Measurements from ENCODE around the gene MRPL48. TPM values are rescaled to one million over a fixed set of nuclear protein-coding genes. Genes with fewer than 3 reads are reported as not detected.
"Not testable (repeated sequence)": the region's sequence is repeated elsewhere in the genome, so short reads cannot be mapped to it uniquely, and the experiment has no call there.

Gene MRPL48
- total RNA-seq = 58.3 and 64.2 TPM in 2 replicates

- intact Hi-C loops (cut with micrococcal nuclease) = loop anchor here (1.0 to 10.0 kb wide), 6 partner anchors 9 to 1683 kb away; partner anchors contain the start of genes COA4, FAM168A, LAMTOR1 and PAAF1
Measured at GRCh38 chr11:73787643-73788558, at the start of gene MRPL48. MRPL48 (plus strand) TSS chr11:73787874; CDS start chr11:73787972, 98 bp downstream.

DNA sequence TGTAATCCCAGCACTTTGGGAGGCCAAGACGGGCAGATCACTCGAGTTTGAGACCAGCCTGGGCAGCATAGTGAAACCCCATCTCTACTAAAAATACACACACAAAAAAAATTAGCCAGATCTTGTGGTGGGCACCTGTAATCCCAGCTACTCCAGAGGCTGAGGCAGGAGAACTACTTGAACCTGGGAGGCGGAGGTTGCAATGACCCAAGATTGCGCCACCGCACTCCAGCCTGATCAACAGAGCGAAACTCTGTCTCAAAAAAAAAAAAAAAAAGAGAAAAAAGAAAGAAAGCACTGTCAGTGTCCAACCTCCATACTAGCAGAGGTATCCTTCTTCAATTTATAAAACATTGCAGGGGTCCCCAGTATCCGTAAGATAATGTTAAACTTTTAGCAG lies 44.6 kb upstream of the MRPL48 start:
- intact Hi-C loops (cut with micrococcal nuclease) = no loop called here

GRCh38 chr11:73746701-73747100 lies 41.0 kb upstream of the MRPL48 start:
- intact Hi-C loops (cut with micrococcal nuclease) = no loop called here

GRCh38 chr11:73747762-73748161 lies 39.9 kb upstream of the MRPL48 start:
- intact Hi-C loops (cut with micrococcal nuclease) = no loop called here

DNA sequence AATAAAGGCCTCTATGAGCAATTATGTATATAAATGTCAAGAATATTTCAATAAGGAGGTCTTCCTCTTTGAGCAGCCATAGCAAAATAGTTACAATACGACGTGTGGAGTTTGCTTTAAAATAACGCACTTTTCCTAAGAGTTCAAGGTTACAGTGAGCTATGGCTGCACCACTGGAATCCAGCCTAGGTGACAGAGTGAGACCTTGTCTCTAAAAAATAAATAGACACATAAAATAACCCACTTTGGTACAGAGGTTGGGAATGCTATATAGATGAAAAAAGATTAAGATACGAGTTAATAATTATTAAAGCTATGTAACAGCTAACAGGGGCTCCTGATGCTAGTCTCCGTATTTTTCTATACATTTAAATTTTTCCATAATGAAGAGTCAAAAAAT lies 39.4 kb upstream of the MRPL48 start:
- intact Hi-C loops (cut with micrococcal nuclease) = no loop called here

DNA sequence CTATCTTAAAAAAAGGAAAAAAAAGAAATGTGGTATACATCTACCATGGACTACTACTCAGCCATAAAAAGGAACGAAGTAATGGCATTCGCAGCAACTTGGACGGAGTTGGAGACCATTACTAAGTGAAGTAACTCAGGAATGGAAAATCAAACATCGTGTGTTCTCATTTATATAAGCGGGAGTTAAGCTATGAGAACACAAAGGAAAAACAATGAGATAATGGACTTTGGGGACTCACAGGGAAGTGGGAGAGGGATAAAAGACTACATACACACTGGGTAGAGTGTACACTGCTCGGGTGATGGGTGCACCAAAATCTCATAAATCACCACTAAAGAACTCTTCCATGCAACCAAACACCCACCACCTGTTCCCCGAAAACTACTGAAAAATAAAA lies 38.6 kb upstream of the MRPL48 start:
- intact Hi-C loops (cut with micrococcal nuclease) = no loop called here

DNA sequence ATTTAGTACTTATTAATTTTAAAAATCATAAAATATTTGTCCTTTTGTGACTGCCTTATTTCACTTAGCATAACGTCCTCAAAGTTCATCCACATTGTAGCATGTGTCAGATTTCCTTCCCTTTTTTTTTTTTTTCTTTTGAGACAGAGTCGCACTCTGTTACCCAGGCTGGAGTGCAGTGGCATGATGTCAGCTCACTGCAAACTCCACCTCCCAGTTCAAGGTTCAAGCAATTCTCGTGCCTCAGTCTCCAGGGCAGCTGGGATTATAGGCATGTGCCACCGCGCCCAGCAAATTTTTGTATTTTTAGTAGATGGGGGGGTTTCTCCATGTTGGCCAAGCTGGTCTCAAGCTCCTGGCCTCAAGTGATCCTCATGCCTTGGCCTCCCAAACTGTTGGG lies 37.4 kb upstream of the MRPL48 start:
- intact Hi-C loops (cut with micrococcal nuclease) = no loop called here

GRCh38 chr11:73750862-73751261 lies 36.8 kb upstream of the MRPL48 start:
- intact Hi-C loops (cut with micrococcal nuclease) = not testable (repeated sequence)

DNA sequence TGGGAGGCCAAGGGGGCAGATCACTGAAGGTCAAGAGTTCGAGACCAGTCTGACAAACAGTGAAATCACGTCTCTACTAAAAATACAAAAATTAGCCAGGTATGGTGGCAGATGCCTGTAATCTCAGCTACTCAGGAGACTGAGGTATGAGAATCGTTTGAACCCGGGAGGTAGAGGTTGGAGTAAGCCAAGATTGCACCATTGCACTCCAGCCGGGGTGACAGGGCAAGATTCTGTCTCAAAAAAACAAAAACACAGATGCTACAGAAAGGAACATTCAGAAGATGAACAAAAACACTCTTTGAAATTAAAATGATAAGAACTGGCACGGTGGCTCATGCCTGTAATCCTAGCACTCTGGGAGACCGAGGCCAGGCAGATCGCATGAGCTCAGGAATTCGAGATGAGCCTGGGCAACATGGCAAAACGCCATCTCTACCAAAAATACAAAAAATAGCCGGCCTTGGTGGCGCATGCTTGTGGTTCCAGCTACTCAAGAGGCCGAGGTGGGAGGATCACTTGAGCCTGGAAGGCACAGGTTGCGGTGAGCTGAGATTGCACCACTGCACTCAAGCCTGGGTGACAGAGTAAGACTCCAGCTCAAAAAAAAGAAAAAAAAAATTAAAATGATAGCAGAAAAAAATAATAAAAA lies 35.3 kb upstream of the MRPL48 start:
- intact Hi-C loops (cut with micrococcal nuclease) = no loop called here

- intact Hi-C loops (cut with micrococcal nuclease) = no loop called here
Measured at GRCh38 chr11:73752903-73753302, 34.8 kb upstream of the MRPL48 start.

DNA sequence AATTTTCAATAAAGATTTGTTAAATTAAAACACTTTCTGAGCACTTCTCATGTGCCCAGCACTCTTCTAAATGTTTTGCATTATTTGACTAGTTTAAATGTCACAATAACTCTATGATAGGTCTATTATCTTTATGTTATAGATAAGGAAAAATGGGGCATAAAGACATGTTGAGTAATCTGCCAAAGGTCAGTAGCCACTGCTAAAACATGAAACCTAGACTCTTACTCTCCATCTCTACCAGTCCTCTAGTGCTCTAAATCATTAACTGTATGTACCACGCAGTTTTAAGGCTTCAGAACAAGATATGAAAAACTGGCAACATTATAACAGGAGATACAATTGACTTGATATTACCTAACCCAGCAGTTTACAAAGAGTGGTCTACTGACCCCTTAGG lies 33.7 kb upstream of the MRPL48 start:
- intact Hi-C loops (cut with micrococcal nuclease) = no loop called here

DNA sequence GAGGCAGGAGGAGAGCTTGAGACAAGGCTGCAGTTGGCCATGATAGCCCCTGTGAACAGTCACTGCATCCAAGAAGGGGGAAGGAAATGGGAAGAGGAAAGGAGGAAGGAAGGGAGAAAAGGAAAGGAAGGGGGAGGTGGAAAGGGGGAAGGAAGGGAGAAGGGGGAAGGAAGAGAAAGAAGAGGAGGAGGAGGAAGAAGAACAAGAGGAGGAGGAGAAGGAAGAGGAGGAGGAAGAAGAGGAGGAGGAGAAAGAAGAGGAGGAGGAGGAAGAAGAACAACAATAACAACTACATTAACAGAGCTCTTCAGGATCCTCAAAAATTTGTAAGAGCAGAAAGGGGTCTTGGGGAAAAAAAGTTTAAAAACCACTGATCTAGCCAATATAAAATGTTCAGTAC lies 32.0 kb upstream of the MRPL48 start:
- intact Hi-C loops (cut with micrococcal nuclease) = no loop called here

DNA sequence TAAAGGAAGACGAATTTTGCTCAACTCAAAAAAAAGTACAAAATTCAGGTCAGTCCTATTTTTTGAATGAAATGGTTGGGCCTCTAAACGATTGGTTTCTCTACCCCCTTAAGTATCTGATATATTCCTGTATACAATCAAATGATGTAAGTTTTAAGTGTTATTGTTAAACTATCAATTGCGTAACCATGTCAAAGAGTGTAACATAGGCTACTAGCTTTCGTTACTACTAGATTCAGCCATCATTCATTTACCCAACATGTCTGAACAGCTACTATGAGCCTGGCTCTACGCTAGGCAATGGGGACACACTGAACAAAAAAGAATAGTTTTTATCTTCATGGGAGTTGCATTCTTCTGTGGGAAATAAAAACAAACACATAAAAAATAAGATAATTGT lies 30.1 kb upstream of the MRPL48 start:
- intact Hi-C loops (cut with micrococcal nuclease) = no loop called here

- intact Hi-C loops (cut with micrococcal nuclease) = no loop called here
Measured at GRCh38 chr11:73758451-73758850, 29.2 kb upstream of the MRPL48 start.

- intact Hi-C loops (cut with micrococcal nuclease) = loop anchor here (5.0 kb wide), 1 partner anchor 223 kb away; the partner anchor contains the start of gene UCP2
Measured at GRCh38 chr11:73759610-73760134, 28.0 kb upstream of the MRPL48 start.

GRCh38 chr11:73760135-73760678 lies 27.5 kb upstream of the MRPL48 start:
- intact Hi-C loops (cut with micrococcal nuclease) = loop anchor here (5.0 kb wide), 1 partner anchor 222 kb away; the partner anchor contains the start of gene UCP2

DNA sequence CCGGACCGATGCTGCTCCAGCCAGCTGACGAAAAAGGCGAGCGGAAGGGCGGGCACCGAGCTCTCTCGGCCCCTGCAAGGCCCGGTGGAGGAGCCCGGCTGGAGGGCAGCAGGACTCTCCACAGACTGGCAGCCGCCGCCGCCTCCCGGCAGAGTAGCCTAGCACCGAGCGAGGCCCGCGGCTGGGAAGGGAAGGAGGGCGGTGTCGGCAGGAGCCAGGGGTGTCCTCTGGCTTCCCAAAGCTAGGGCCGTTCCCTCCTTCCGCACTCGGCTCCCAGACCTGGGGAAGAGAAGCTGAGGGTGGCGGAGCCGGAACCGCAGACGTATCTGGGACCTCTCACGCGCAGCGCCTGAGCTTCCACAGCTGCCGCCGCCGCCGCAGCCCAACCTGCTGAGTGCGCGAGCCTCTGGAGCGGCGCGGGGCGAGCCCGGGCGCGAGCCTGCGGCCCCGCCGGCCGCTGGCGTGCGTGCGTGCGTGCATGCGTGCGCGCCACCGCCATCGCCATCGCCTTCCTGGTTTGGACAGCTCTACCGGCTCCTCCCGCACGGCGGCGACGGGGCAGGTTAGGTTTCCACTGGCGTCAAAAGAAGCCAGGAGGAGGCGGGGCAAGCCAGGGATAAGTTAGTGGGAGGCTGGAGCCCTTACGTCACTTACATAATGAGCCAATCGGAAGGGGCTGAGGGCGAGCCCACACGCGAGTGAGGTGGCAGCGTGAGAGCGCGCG lies 26.8 kb upstream of the MRPL48 start, which contains the start of gene RAB6A:
RAB6A (minus strand) TSS at position 396 of the 724 bp plus-strand sequence. CDS start 439 bp downstream, outside the sequence.
- intact Hi-C loops (cut with micrococcal nuclease) = loop anchor here (1.0 to 5.0 kb wide), 6 partner anchors 18 to 410 kb away; partner anchors contain the start of genes C2CD3, COA4, FAM168A and PAAF1

DNA sequence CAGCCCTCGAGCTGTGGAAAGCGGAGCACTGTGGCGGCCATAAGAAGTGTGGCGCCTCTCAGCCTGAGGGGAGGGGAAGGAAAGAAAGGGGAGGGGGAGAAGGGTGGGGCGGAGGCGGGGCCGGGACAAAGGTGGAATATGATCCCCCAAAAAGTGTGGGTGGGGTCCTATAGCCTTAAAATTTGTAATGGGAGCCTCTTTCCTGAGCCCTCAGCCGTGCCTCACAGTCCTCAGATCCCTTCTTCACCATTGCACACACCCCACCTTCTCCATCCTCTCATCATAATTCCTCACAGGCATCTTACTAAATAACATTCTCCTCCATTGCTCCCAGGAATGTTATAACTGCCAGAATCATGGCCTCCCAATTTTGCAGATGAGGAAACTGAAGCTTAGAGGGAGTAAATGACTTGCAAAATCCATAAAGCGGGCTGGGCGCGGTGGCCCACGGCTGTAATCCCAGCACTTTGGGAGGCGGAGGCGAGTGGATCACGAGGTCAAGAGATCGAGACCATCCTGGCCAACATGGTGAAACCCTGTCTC lies 26.2 kb upstream of the MRPL48 start:
- intact Hi-C loops (cut with micrococcal nuclease) = loop anchor here (1.0 to 5.0 kb wide), 6 partner anchors 18 to 410 kb away; partner anchors contain the start of genes C2CD3, COA4, FAM168A and PAAF1

DNA sequence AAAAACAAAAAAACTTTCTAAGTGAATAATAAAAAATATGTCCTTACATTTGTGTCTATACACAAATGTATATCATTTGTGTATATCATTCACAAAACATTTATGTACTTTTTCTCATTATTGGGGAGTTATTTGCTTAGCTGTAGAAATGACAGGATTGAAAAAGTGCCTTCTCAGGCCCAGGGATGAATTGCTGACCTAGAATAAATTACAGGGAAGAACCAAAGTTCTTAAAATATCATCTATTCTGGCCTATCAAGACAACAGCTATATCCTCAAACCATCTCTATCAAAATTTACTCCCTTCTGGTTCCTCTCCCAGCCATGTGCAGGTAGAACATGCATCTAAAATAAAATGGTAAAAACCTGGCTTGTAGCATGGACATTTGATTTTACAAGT lies 24.9 kb upstream of the MRPL48 start:
- intact Hi-C loops (cut with micrococcal nuclease) = loop anchor here (5.0 kb wide), 1 partner anchor 220 kb away; the partner anchor contains the start of gene UCP2

DNA sequence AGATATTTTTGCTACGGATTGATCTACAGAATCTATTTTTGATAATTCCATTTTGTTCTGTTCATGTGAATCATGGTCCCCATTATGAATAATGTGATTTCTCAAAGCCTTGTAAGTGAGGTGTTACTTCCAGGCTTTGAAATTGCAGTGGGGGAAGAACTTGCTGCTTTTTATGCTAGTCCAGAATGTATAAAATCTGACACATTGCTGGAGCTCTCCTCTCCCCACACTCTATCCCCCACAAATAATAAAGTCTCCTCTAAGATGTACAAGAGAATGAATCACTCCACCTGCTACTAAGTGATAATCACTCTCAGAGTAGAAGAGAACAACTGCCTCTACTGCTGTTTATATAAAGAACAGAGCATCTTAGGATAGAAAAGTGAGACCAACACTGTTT lies 20.9 kb upstream of the MRPL48 start:
- intact Hi-C loops (cut with micrococcal nuclease) = no loop called here
